NCI-H1092 treated with DMSO at 0.1 percent for 48 hours (cell line): Measurements from ENCODE around the gene PTPN11.
"Not testable (repeated sequence)": the region's sequence is repeated elsewhere in the genome, so short reads cannot be mapped to it uniquely, and the experiment has no call there.

Source experiments
- DNase-seq: peaks from one replicate; lab custom pipeline; 2025; lab: John Stamatoyannopoulos, UW

Gene PTPN11

DNA sequence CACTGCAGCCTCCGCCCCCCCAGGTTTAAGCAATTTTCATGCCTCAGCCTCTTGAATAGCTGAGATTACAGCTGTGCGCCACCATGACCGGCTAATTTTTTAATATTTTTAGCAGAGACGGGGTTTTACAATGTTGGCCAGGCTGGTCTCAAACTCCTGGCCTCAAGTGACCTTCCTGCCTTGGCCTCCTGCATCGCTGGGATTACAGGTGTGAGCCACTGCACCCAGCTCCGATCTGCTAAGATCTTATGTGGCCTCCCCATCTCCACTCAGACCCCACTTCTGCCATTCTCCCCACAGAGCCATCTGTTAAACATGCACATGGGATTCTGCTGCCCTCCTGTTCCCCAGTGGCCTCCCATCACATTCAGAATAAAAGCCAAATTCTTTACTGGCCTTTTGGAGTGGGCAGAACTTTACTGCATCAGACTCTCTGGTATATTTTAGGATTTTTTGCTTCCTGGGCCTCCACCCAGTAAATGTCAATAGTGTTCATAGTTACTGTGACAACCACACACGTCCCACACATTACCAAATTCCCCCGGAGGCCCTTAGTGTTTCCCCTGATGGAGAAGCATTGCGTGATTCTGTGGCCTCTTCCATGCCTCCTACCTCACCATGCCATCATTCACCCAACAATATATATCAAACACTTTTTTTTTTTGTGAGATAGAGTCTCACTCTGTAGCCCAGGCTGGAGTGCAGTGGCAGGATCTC, 96.3 kb downstream of the PTPN11 start:
- DNase-seq: no peak

DNA sequence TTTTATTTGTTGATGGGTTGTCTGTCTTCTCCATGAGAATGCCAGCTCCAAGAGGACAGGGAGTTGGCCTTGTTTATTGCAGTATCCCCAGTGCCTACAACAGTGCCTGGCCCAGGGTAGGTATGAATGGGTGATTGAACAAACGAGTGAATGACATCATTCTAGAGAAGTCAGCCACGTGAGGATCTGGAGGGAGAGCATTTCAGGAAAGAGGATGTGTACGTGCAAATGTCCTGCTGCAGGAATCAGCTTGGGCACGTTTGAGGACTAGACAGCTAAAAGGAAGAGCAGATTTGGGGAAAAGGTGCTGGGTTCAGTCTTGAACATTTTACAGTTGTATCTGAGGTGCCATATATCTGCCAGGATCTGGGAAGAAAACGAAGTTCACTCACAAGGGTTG, 97.1 kb downstream of the PTPN11 start:
- no peak for DNase-seq

DNA sequence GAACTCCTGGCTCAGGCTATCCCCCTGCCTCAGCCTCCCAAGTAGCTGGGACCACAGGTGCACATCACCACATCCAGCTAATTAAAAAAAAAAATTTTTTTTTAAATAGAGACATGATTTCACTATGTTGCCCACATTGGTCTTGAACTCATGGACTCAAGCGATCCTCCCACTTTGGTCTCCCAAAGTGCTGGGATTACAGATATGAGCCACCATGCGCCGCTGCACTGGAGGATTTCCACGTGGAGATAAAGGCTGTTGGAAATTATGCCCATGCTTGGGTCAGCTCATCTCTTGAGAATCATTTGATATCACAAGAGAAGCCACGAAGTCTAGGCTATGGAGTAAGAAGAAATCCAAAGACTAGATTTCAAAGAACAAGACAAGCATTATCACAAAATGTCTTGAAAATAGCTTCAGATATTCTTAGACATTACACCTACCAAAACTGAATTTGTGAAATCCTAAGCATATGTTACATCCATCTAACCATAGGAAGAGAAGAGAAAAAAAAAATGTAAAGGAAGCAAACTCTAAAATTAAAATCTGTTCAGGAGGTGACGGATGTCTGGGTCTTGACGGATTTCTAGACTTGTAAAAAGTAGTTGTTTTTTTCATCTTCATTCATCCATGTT, 99.1 kb downstream of the PTPN11 start:
- DNase-seq: no peak

DNA sequence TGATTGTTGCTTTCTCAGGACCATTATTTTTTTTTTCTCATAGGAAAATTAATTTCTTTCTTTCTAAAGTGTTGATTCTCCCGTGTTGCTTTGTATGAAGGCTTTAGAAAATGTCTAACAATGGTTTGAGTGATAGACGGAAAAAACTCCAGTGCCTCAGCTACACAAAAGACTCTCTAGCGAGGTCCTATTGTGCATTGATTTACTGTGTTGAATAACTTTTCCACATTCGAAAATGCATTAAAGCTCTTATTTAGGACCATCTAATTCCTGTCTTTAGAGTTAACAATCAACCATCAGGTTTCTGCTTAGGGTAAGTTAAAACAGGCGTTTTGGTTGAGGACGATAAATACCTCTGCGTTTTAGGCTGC, 99.6 kb downstream of the PTPN11 start:
- no peak for DNase-seq

DNA sequence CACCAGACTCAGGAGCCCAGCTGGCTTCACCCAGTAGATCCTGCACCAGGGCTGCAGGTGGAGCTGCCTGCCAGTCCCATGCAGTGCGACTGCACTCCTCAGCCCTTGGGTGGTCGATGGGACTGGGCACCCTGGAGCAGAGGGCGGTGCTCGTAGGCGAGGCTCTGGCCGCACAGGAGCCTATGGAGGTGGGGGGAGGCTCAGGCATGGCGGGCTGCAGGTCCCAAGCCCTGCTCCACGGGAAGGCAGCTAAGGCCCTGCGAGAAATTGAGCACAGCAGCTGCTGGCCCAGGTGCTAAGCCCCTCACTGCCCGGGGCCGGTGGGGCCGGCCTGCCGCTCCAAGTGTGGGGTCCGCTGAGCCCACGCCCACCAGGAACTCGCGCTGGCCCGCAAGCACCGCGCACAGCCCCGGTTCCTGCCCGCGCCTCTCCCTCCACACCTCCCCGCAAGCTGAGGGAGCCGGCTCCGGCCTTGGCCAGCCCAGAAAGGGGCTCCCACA, 101.1 kb downstream of the PTPN11 start:
- DNase-seq: not testable (repeated sequence)

DNA sequence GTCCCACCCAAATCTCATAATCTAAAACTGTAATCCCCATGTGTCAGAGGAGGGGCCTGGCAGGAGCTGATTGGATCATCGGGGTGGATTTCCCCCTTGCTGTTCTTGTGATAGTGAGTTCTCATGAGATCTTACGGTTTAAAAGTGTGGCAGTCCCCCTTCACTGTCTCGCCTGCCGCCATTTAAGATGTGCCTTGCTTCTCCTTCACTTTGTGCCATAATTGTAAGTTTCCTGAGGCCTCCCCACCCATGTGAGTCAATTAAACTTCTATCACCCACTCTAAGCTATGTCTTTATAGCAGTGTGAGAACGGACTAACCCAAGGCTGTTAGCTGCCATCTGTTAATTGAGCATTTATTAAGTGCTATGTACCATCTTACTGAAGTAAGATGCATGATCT, 105.1 kb downstream of the PTPN11 start:
- no peak for DNase-seq

DNA sequence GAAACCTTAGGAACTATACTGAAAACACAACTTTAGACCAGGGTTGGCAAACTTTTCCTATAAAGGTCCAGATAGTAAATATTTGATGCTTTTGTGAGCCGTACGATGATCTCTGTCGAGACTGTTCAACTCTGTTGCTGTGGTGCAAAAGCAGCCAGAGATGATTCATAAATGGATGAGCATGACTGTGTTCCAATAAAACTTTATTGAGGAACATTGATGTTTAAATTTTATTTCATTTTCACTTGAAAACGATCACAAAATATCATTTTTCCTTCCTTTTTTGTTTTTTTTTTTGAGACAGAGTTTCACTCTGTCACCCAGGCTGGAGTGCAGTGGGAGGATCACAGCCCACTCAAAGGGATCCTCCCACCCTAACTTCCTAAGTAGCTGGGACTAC, 105.5 kb downstream of the PTPN11 start:
- DNase-seq: no peak

DNA sequence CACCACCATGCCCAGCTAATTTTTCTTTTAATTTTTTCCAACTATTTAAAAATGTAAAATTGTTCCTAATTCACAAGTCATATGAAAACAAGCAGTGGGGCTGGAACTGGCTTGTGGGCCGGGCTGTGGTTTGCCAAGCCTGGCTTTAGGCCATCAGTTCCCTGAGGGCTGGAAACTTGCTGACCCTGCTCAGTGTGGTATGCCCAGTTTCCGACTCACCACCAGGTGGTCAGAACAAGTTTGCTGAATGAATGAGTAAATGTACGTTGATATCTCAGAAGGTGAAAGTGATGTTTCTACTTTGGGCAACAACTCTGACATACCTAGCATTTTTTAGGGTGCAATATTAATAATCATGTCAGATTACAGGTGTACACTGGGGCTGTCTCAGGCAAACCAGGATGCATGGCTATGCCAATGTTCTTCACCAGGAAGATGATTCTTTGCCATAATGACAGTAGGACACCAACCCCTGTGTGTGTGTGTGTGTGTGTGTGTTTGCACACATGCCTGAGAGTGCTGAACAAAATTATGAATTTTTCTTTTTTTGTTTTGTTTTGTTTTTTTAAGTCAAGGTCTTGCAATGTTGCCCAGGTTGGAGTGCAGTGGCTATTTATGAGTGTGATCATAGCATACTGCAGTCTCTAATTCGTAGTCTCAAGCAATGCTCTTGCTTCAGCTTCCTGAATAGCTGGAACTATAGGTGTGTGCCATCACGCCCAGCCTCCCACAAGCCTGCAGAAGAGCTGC, 106.1 kb downstream of the PTPN11 start:
- DNase-seq: no peak

DNA sequence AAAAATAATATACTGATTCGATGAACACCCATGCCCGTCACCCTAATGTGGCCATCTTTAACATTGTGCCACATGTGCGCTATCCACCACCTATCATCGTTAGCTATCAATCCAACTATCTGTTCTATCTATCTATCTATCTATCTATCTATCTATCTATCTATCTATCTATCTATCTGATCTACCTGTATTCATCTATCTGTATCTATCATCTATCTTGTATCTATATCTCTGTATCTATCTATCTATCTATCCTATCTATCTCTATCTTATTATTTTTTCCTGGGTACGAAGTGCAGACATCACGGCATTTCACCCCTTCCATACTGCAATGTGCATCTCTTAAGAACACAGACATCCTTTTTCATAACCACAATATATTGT, 106.7 kb downstream of the PTPN11 start:
- DNase-seq: no peak

DNA sequence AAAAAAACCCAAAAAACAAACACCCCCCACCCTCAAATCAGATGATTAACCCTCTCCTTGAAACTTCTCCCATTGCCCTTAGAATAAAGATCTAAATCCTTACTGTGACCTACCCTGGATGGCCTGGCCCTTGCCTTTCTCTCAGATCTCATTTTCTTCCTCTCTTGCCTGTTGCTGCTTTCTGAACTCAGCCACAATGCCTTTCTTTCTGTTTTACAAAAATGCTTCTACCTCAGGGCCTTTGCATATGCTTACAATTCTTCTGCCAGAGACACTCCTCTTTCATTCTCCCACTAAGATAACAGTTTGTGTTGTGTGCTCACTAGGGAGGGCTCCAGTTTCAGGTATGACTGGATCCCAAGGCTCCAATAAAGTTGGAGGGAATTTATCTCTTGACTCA, 108.3 kb downstream of the PTPN11 start:
- no peak for DNase-seq

DNA sequence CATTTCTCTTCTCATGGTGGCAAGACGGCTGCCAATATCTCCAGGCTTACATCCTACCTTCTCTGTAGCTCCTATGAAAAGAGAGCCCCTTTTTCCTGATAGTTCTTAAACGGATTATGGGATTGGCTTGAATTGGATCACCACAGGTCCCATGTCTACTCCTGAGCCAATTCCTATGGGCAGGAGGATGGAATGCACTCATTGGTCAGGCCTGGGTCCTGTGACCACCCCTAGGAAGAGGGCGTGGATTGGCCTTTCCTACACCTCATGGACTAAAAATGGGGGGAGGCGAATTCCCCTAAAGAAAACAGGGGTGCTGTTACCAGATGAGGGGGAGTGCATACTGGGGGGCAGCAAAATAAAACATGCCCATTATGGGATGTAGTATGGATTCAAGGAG, 108.8 kb downstream of the PTPN11 start:
- no peak for DNase-seq

DNA sequence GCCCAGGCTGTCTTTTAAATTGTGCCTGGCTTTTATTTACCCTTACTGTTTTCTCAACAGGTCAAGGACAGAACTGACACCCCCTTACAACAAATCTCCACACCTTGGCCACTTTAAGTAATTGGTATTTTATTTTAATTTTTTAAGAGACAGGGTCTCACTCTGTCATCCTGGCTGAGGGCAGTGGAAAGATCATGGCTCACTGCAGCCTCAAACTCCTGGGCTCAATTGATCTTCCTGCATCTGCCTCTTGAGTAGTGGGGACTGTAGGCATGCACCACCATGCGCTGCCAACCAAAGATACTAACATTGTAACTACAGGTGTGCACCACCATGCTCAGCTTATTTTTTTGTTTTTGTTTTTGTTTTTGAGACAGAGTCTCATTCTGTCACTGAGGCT, 109.8 kb downstream of the PTPN11 start:
- no peak for DNase-seq

DNA sequence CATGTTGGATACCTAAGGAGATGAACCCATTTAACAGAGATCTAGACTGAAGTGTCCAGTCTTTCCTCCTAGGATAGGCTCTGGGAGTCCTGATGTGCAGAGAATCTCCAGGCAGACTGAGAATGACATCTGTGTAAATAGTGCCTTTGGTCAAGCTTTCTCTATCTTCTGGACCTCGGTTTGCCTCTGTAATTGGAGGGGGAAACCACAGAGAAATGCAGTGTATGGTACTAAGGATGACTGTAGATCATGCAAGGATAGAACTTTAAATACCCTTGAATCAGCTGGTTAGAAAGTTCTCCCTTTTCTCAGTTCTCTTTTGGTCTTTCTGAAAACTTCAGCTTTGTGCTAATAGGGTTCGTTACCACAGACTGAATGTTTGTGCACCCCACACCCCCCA, 112.2 kb downstream of the PTPN11 start:
- no peak for DNase-seq

DNA sequence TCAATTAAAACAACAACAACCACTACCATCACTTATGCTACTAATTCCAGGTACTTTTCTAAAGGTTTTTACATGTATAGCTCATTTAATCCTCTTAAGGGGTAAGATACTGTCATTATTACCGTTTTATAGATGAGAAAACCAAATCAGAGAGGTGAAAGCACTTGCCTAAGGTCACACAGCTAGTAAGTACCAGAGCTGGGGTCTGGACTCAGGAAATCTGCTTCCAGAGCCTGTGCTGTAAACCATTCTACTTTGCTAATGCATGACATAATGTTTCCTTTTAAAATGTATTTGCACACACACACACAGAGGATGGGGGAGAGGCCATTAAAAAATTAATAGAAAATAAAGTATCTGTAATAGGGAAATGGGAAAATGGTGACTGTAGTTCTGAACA, 113.4 kb downstream of the PTPN11 start:
- DNase-seq: no peak

DNA sequence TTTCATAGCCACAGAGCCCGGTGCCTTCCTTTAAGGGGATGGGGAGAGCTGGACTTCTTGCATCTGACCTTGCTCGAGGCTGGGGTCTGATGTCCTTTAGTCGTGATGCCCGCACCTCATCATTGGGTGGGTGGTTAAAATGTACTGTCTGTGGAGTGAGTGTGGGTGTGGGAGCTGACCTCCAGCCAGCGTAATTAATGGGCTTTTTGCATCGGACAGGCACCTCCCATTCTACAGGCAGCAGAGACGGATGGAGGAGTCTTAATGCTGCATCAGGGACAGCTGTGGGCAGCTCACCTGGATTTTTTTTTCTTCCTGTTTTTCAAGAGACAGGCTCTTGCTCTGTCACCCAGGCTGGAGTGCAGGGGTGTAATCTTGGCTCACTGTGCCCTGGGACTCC, 114.8 kb downstream of the PTPN11 start:
- DNase-seq: no peak

DNA sequence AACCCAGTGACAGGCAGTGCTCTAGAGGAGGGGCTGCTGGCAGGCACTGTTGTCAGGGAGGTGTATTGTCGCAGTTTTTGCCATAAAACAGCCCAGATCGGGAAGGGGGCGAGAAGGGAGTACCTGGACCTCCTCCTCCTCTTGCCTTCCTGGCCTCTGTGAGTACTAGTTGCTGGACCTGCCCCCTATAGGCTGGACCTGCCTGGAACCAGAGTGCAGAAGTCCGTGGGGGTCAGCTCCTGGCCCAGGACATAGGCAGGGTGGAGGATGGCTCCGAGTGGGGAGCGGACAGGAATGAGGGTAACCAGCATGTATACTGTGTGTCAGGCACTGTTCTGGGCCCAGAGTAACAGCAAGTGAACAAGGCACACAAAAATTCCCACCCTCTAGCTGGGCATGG, 116.3 kb downstream of the PTPN11 start:
- no peak for DNase-seq

DNA sequence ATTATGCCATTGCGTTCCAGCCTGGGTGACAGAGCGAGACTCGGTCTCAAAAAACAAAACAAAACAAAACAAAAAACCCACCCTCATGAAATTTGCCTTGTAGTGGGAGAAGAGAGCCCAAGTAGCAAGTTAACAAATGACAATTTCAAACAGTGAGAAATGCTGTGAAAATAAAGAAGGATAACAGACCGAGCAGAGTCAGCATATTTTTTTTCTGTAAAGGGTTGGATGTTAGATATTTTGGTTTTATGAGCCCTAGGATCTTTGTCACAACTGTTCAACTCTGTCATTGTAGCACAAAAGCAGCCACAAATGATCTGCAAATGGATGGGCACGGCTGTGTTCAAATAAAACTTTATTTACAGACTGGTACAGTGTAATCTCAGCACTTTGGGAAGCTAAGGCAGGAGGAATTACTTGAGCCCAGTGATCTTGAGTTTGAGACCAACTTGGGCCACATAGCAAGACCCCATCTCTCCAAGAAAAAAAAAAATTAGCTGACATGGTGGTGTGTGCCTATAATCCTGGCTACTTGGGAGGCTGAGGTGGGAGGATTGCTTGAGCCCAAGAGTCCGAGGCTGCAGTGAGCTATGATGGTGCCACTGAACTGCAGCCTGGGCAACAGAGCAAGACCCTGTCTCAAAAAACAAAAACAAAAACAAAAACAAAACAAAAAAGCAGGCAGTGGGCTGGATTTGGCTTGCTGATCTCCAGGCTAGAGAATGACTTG, 117.1 kb downstream of the PTPN11 start:
- no peak for DNase-seq

DNA sequence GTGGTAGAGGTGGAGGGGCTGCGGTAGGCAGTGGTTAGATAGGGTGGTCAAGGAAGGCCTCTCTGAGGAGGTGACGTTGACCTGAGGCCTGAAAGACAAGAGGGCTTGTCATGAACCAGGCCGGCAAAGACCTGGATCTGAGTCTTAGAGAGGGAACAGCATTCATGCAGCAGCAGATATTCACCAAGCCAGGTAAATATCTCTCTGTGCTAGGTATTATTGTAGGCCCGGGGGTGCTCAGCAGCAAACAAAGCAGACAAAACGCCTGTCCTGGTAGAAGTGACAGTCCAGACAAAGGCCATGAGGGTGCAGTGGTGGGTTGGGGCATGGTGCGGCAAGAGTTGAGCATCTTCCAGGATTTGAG, 117.6 kb downstream of the PTPN11 start:
- no peak for DNase-seq

DNA sequence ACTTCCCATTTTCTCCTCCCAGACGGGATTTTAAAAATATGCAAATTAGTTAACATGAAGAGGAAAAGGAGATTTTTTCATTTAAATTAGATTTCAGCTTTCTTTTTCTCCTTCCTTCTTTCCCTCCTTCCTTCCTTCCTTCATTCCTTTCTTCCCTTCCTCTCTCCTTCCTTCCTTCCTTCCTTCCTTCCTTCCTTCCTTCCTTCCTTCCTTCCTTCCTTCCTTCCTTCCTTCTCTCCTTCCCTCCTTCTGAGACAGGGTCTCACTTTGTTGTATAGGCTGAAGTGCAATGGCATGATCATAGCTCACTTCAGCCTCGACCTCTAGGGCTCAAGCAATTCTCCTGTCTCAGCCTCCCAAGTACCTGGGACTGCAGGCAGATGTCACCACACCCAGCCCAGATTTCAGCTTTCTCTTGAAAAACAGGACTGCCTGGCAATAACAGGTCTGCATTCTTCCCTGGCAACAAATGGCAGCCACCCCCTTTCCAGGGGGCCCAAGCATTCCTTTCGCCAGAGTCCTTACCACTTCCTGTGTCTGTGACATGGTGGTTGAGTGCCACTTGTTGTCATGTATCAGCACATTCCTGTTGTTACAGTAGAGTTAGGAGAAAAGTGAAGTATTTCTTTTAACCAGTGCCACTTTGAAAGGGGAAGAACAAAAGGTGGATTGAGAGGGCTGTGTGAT, 119.1 kb downstream of the PTPN11 start:
- no peak for DNase-seq

DNA sequence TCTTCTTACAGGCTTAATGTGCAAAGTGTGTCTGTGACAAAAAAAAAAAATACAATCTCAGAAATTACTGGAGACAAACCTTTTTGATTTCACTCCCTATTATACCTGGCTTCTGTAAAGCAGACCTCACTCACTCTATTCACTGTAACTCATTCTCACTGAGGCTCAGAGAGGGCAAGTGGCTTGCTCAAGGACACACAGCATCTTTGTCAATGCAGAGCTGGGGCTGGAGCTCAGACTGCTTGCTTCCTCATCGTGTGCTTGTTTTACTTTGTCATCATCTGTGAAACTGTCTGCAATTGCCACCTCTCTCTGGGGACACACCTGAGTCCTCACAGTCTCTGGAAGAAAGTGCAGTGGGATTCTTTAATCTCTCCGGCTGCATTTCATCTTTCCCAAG, 120.0 kb downstream of the PTPN11 start:
- DNase-seq: no peak

DNA sequence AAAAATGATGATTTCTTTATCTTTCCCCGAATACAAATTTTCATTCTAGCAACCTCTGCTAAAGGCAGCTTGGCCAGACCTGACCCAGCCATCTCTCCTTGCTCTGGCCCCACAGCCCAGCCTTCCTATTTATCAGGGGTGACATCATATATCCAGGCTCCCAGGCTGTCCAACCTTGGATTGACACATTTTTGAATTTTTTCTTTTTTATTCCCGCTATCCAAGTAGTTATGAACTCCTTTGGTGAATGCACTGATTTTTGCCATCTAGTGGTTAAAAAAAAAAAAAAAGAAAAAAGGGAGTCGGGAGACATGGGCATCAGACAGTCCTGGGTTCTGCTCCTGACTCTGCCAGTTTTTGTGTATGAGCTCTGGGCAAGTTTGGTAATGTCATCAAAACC, 120.5 kb downstream of the PTPN11 start:
- DNase-seq: no peak

DNA sequence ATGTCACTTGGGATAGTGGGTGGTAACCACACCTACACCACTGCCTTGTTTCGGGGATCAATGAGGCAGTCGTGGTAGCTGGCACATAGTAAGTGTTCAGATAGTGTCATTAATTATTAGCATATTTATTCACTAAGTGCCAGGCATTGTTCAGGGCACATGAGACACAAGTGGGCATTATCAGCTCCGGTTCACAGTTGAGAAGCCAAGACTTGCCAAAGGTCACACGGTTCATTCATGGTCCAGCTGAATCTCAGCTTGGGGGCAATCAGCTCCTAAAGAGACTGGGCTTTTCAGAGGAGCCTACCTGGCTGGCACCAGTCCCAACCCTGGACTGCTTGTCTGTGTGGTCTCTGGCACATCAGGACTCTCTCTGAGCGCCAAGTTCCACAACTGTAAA, 121.3 kb downstream of the PTPN11 start:
- no peak for DNase-seq
